ENCODE data around the gene HACL1. TPM values are rescaled to one million over a fixed set of nuclear protein-coding genes. Genes with fewer than 3 reads are reported as not detected.

The HACL1 gene
- total and polyA plus RNA-seq, 10 of the 15 experiments (the other 5 are each of a cell fraction or from before 2014, with no cell fraction given), result 19.4 to 48.7 (median 30.1) TPM

GRCh38 chr3:15563190-15563589 is 38.2 kb downstream of the HACL1 start:
- in situ Hi-C loops (cut with MboI), result no loop called here
- H4K20me1 ChIP-seq (ENCODE audit: control insufficient read depth, insufficient read depth), result no peaks in the 10 kb centered on the region
- peaks cover 3 to 16% of the 10 kb centered on the region in 2 experiments; a peak in 3 of 4 replicates for H3K36me3 ChIP-seq (ENCODE audit: control insufficient read depth in 2 of 2, insufficient read depth in 2 of 2, low read length in 1 of 2)
- H3K27me3 ChIP-seq (replicated peaks in 1 of 2; ENCODE audit: control insufficient read depth in 2 of 2, insufficient read depth in 2 of 2, low read length in 1 of 2), result no peaks in the 10 kb centered on the region
- no peaks in the 10 kb centered on the region for H3K9me3 ChIP-seq (replicated peaks; ENCODE audit: control insufficient read depth, insufficient read depth, low read length)
- ChIA-PET RAD21 (ENCODE audit: unreplicated experiment) (interaction anchor here (0.6 kb wide), 1 partner anchor 456 kb away, joined by 3 read pairs; no protein-coding TSS in a partner anchor), POLR2A (no interaction called here), CTCF (no interaction called here), SMC1A (ENCODE audit: uncharacterized antibody, unreplicated experiment) (no interaction called here)
- no peak for DNase-seq (ENCODE audit: low read depth, low spot score)
- no peak overlapping the region for H2AFZ ChIP-seq (ENCODE audit: control insufficient read depth, low read depth, low read length)
- WGBS (ENCODE audit: insufficient coverage, insufficient replicate concordance, low lambda C conversion rate, missing lambda C conversion rate), result 100% methylated on average over 1 of the region's 1 CpG
- ATAC-seq, result no peak
- H3K4me3 ChIP-seq, result no peak overlapping the region
- no peak overlapping the region for H3K4me2 ChIP-seq (ENCODE audit: control insufficient read depth, insufficient read depth)
- no TSS peak for BruUV-seq (replicated peaks)
- H3K9ac ChIP-seq (ENCODE audit: control insufficient read depth, insufficient read depth, low read length), result no peak overlapping the region
- no peak overlapping the region for H3K27ac ChIP-seq (ENCODE audit: control insufficient read depth, insufficient read depth)
- TF ChIP-seq, protein P1, sequence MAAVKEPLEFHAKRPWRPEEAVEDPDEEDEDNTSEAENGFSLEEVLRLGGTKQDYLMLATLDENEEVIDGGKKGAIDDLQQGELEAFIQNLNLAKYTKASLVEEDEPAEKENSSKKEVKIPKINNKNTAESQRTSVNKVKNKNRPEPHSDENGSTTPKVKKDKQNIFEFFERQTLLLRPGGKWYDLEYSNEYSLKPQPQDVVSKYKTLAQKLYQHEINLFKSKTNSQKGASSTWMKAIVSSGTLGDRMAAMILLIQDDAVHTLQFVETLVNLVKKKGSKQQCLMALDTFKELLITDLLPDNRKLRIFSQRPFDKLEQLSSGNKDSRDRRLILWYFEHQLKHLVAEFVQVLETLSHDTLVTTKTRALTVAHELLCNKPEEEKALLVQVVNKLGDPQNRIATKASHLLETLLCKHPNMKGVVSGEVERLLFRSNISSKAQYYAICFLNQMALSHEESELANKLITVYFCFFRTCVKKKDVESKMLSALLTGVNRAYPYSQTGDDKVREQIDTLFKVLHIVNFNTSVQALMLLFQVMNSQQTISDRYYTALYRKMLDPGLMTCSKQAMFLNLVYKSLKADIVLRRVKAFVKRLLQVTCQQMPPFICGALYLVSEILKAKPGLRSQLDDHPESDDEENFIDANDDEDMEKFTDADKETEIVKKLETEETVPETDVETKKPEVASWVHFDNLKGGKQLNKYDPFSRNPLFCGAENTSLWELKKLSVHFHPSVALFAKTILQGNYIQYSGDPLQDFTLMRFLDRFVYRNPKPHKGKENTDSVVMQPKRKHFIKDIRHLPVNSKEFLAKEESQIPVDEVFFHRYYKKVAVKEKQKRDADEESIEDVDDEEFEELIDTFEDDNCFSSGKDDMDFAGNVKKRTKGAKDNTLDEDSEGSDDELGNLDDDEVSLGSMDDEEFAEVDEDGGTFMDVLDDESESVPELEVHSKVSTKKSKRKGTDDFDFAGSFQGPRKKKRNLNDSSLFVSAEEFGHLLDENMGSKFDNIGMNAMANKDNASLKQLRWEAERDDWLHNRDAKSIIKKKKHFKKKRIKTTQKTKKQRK (IDR thresholded peaks at IDR 0.05; ENCODE audit: low read depth, low read length), result no peak
- no peak for TF ChIP-seq TBL1XR1 (IDR thresholded peaks at IDR 0.05; ENCODE audit: low read depth, low read length)
- TF ChIP-seq RBBP5 (conservative IDR thresholded peaks at IDR 0.05), result no peak
- TF ChIP-seq PAX8 (IDR thresholded peaks at IDR 0.05), result no peak
- TF ChIP-seq MTA3 (IDR thresholded peaks at IDR 0.05; ENCODE audit: borderline replicate concordance, low read length), result no peak
- TF ChIP-seq HDGF (IDR thresholded peaks at IDR 0.05), result no peak
- no peak for TF ChIP-seq ZNF274 (IDR thresholded peaks at IDR 0.05; ENCODE audit: insufficient read depth, insufficient read length)
- TF ChIP-seq PAX5 (IDR thresholded peaks at IDR 0.05; ENCODE audit: borderline replicate concordance, low read depth, low read length), result no peak
- TF ChIP-seq BHLHE40 (IDR thresholded peaks at IDR 0.05; ENCODE audit: borderline replicate concordance in 1 of 2, low read depth in 2 of 2, low read length in 1 of 2), result no peak
- TF ChIP-seq RELB (IDR thresholded peaks at IDR 0.05; ENCODE audit: low read depth), result no peak
- TF ChIP-seq STAT3 (IDR thresholded peaks at IDR 0.05; ENCODE audit: low read depth, low read length), result no peak
- TF ChIP-seq CREB1 (IDR thresholded peaks at IDR 0.05; ENCODE audit: low read depth), result no peak
- TF ChIP-seq IRF4 (IDR thresholded peaks at IDR 0.05; ENCODE audit: low read depth, low read length), result no peak
- no peak for TF ChIP-seq BMI1 (IDR thresholded peaks at IDR 0.05; ENCODE audit: borderline replicate concordance)
- no peak for TF ChIP-seq CHD1 (IDR thresholded peaks at IDR 0.05; ENCODE audit: low read depth, low read length)
- no peak for TF ChIP-seq NR2F1 (conservative IDR thresholded peaks at IDR 0.05)
- H3K79me2 ChIP-seq (ENCODE audit: control insufficient read depth, insufficient read depth, low read length), result no peaks in the 10 kb centered on the region
- FAIRE-seq, result no peak
- no peaks in the 10 kb centered on the region for H3K4me1 ChIP-seq (ENCODE audit: control insufficient read depth, insufficient read depth, low read length)
- intact Hi-C loops (cut with micrococcal nuclease; ENCODE audit: unreplicated experiment), result no loop called here

Measured in GM12878 (cell line).